ENCODE measurements around the gene EMP1. TPM values are rescaled to one million over a fixed set of nuclear protein-coding genes. Genes with fewer than 3 reads are reported as not detected.

EMP1 gene
- total and polyA plus RNA-seq, 2 experiments from 2014 or later, result 0.07 to 0.39 TPM

GRCh38 chr12:13238204-13238603, 41.7 kb downstream of the EMP1 start:
- H3K36me3 Mint-ChIP-seq (ENCODE audit: low read depth), result no peaks in the 10 kb centered on the region
- Histone ChIP-seq H4K20me1 (replicated peaks; ENCODE audit: insufficient read depth) (no peaks in the 10 kb centered on the region), H3F3A (replicated peaks; ENCODE audit: low read depth) (no peaks in the 10 kb centered on the region), H3K79me2 (replicated peaks; ENCODE audit: insufficient read depth) (no peaks in the 10 kb centered on the region), H3K27me3 (ENCODE audit: insufficient read depth) (no peaks in the 10 kb centered on the region), H3K27ac (ENCODE audit: low read depth) (no peak overlapping the region), H3K4me3 (no peak overlapping the region), H2AFZ (no peak overlapping the region), H3K36me3 (ENCODE audit: insufficient read depth) (no peaks in the 10 kb centered on the region), H3K4me1 (ENCODE audit: insufficient read depth) (no peaks in the 10 kb centered on the region), H3K9me2 (ENCODE audit: insufficient read depth) (no peaks in the 10 kb centered on the region), H3K4me2 (no peak overlapping the region)
- DNase-seq (ENCODE audit: low spot score), result no peak
- no peak overlapping the region for H3K4me3 Mint-ChIP-seq
- H3K4me1 Mint-ChIP-seq, result no peaks in the 10 kb centered on the region
- no peaks in the 10 kb centered on the region; the same call in 2 of the 3 replicates for H3K9me3 Mint-ChIP-seq
- H3K27me3 Mint-ChIP-seq (ENCODE audit: insufficient read depth, low read depth, poor library complexity), result no peaks in the 10 kb centered on the region
- TF ChIP-seq, protein P1, sequence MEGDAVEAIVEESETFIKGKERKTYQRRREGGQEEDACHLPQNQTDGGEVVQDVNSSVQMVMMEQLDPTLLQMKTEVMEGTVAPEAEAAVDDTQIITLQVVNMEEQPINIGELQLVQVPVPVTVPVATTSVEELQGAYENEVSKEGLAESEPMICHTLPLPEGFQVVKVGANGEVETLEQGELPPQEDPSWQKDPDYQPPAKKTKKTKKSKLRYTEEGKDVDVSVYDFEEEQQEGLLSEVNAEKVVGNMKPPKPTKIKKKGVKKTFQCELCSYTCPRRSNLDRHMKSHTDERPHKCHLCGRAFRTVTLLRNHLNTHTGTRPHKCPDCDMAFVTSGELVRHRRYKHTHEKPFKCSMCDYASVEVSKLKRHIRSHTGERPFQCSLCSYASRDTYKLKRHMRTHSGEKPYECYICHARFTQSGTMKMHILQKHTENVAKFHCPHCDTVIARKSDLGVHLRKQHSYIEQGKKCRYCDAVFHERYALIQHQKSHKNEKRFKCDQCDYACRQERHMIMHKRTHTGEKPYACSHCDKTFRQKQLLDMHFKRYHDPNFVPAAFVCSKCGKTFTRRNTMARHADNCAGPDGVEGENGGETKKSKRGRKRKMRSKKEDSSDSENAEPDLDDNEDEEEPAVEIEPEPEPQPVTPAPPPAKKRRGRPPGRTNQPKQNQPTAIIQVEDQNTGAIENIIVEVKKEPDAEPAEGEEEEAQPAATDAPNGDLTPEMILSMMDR (conservative IDR thresholded peaks at IDR 0.05; ENCODE audit: low read depth in 2 of 2), result no peak
- TF ChIP-seq, protein P2, sequence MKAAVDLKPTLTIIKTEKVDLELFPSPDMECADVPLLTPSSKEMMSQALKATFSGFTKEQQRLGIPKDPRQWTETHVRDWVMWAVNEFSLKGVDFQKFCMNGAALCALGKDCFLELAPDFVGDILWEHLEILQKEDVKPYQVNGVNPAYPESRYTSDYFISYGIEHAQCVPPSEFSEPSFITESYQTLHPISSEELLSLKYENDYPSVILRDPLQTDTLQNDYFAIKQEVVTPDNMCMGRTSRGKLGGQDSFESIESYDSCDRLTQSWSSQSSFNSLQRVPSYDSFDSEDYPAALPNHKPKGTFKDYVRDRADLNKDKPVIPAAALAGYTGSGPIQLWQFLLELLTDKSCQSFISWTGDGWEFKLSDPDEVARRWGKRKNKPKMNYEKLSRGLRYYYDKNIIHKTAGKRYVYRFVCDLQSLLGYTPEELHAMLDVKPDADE (IDR thresholded peaks at IDR 0.05), result no peak
- TF ChIP-seq ZNF331 (CRISPR knock-in tag; IDR thresholded peaks at IDR 0.05; ENCODE audit: low read depth) (no peak), STAT1 (IDR thresholded peaks at IDR 0.05; ENCODE audit: unreplicated experiment) (no peak), CREB1 (CRISPR knock-in tag; IDR thresholded peaks at IDR 0.05; ENCODE audit: low read depth) (no peak), EZH2phosphoT487 (IDR thresholded peaks at IDR 0.05; ENCODE audit: unreplicated experiment) (no peak), ZNF114 (CRISPR knock-in tag; IDR thresholded peaks at IDR 0.05) (no peak), EZH2 (IDR thresholded peaks at IDR 0.05; ENCODE audit: low read depth, unreplicated experiment) (no peak), REST (IDR thresholded peaks at IDR 0.05; ENCODE audit: unreplicated experiment) (no peak), POLR2AphosphoS5 (IDR thresholded peaks at IDR 0.05; ENCODE audit: low read depth) (no peak), NANOG (IDR thresholded peaks at IDR 0.05; ENCODE audit: borderline replicate concordance) (no peak), JUNB (IDR thresholded peaks at IDR 0.05; ENCODE audit: unreplicated experiment) (no peak)
- TF ChIP-seq, protein P3, sequence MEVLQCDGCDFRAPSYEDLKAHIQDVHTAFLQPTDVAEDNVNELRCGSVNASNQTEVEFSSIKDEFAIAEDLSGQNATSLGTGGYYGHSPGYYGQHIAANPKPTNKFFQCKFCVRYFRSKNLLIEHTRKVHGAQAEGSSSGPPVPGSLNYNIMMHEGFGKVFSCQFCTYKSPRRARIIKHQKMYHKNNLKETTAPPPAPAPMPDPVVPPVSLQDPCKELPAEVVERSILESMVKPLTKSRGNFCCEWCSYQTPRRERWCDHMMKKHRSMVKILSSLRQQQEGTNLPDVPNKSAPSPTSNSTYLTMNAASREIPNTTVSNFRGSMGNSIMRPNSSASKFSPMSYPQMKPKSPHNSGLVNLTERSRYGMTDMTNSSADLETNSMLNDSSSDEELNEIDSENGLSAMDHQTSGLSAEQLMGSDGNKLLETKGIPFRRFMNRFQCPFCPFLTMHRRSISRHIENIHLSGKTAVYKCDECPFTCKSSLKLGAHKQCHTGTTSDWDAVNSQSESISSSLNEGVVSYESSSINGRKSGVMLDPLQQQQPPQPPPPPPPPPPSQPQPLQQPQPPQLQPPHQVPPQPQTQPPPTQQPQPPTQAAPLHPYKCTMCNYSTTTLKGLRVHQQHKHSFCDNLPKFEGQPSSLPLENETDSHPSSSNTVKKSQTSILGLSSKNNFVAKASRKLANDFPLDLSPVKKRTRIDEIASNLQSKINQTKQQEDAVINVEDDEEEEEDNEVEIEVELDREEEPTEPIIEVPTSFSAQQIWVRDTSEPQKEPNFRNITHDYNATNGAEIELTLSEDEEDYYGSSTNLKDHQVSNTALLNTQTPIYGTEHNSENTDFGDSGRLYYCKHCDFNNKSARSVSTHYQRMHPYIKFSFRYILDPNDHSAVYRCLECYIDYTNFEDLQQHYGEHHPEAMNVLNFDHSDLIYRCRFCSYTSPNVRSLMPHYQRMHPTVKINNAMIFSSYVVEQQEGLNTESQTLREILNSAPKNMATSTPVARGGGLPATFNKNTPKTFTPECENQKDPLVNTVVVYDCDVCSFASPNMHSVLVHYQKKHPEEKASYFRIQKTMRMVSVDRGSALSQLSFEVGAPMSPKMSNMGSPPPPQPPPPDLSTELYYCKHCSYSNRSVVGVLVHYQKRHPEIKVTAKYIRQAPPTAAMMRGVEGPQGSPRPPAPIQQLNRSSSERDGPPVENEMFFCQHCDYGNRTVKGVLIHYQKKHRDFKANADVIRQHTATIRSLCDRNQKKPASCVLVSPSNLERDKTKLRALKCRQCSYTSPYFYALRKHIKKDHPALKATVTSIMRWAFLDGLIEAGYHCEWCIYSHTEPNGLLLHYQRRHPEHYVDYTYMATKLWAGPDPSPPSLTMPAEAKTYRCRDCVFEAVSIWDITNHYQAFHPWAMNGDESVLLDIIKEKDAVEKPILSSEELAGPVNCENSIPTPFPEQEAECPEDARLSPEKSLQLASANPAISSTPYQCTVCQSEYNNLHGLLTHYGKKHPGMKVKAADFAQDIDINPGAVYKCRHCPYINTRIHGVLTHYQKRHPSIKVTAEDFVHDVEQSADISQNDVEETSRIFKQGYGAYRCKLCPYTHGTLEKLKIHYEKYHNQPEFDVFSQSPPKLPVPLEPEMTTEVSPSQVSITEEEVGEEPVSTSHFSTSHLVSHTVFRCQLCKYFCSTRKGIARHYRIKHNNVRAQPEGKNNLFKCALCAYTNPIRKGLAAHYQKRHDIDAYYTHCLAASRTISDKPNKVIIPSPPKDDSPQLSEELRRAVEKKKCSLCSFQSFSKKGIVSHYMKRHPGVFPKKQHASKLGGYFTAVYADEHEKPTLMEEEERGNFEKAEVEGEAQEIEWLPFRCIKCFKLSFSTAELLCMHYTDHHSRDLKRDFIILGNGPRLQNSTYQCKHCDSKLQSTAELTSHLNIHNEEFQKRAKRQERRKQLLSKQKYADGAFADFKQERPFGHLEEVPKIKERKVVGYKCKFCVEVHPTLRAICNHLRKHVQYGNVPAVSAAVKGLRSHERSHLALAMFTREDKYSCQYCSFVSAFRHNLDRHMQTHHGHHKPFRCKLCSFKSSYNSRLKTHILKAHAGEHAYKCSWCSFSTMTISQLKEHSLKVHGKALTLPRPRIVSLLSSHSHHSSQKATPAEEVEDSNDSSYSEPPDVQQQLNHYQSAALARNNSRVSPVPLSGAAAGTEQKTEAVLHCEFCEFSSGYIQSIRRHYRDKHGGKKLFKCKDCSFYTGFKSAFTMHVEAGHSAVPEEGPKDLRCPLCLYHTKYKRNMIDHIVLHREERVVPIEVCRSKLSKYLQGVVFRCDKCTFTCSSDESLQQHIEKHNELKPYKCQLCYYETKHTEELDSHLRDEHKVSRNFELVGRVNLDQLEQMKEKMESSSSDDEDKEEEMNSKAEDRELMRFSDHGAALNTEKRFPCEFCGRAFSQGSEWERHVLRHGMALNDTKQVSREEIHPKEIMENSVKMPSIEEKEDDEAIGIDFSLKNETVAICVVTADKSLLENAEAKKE (CRISPR knock-in tag; IDR thresholded peaks at IDR 0.05), result no peak
- no peak for ATAC-seq
- no peak overlapping the region for H3K27ac Mint-ChIP-seq

Measured in GM23338 (cell line).